ENCODE results near the gene HIPK2.

DNA sequence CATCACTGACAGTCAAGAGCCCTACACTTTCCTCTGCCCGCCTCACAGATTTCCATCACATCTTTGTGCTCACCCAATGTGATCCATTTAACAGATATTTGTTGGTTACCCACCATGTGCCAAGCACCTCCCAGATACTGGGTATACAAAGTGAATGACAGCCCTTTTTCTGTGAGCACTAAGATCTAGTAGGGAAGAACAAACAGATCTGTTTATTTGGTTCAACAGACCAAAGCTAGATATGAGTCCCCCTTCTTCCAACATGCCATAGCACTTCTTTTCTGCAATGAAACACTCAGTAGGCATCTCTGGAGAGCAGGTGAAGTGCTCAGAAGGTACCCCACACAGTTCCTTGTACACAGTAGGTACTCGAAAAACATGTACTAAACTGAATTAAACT is 101.4 kb downstream of the HIPK2 start:
- no peak for TF ChIP-seq POLR2A (IDR thresholded peaks at IDR 0.05)
- TF ChIP-seq, protein P1, sequence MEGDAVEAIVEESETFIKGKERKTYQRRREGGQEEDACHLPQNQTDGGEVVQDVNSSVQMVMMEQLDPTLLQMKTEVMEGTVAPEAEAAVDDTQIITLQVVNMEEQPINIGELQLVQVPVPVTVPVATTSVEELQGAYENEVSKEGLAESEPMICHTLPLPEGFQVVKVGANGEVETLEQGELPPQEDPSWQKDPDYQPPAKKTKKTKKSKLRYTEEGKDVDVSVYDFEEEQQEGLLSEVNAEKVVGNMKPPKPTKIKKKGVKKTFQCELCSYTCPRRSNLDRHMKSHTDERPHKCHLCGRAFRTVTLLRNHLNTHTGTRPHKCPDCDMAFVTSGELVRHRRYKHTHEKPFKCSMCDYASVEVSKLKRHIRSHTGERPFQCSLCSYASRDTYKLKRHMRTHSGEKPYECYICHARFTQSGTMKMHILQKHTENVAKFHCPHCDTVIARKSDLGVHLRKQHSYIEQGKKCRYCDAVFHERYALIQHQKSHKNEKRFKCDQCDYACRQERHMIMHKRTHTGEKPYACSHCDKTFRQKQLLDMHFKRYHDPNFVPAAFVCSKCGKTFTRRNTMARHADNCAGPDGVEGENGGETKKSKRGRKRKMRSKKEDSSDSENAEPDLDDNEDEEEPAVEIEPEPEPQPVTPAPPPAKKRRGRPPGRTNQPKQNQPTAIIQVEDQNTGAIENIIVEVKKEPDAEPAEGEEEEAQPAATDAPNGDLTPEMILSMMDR (IDR thresholded peaks at IDR 0.05) = no peak
- no peak for TF ChIP-seq EP300 (IDR thresholded peaks at IDR 0.05)
- TF ChIP-seq POLR2AphosphoS5 (IDR thresholded peaks at IDR 0.05) = no peak
